RWPE1 (cell line): ENCODE data around the gene TPRG1.

Source experiments
- CTCF ChIA-PET: fragments of 350-600 bp; sonication (Branson Sonifier 250); formaldehyde crosslinking; extraction: SDS; loops from one replicate; lab custom pipeline; 2021; lab: Yijun Ruan, JAX
- POLR2A ChIA-PET: fragments of 400-600 bp; formaldehyde crosslinking; extraction: SDS; loops from one replicate; lab custom pipeline; 2020; ENCODE audit warnings: antibody characterized with exemption; ENCODE audit not compliant: low non-redundant PET; lab: Yijun Ruan, JAX
- DNase-seq: peaks from one replicate; pipeline ENCODE4 v3.0.0; 2012; ENCODE audit warnings: low spot score
- H3K27ac ChIP-seq: fragments of 450-650 bp; 2 replicates; pipeline ENCODE4 v1.5.1; 2017
- CTCF ChIP-seq: fragments of 450-650 bp; conservative IDR thresholded peaks from 2 replicates; pipeline ENCODE4 v1.5.1; 2017; ENCODE audit warnings: low read depth, mild to moderate bottlenecking

Gene TPRG1

GRCh38 chr3:189158034-189158433, 13.7 kb upstream of the TPRG1 start:
- ChIA-PET CTCF (no interaction called here), POLR2A (no interaction called here)
- no peak overlapping the region for H3K27ac ChIP-seq
- no peak for TF ChIP-seq CTCF
- DNase-seq: no peak

- POLR2A ChIA-PET: no interaction called here
- no peak for TF ChIP-seq CTCF
- CTCF ChIA-PET: no interaction called here
- H3K27ac ChIP-seq: no peak overlapping the region
- peak; percentile 14 for DNase-seq
Measured at GRCh38 chr3:189160519-189161309, 11.1 kb upstream of the TPRG1 start.

GRCh38 chr3:189165092-189165612, 6.6 kb upstream of the TPRG1 start:
- H3K27ac ChIP-seq: no peak overlapping the region
- ChIA-PET POLR2A (no interaction called here), CTCF (interaction anchor here (1.0 kb wide), 1 partner anchor 17 kb away, joined by 3 read pairs; no protein-coding TSS in a partner anchor)
- DNase-seq: no peak
- no peak for TF ChIP-seq CTCF

GRCh38 chr3:189166321-189166720, 5.5 kb upstream of the TPRG1 start:
- no peak overlapping the region for H3K27ac ChIP-seq
- ChIA-PET POLR2A (no interaction called here), CTCF (interaction anchor here (0.7 kb wide), 1 partner anchor 41 kb away, joined by 3 read pairs; no protein-coding TSS in a partner anchor)
- TF ChIP-seq CTCF: no peak
- DNase-seq: no peak

GRCh38 chr3:189167027-189167766, 4.6 kb upstream of the TPRG1 start:
- peak; percentile 94 for DNase-seq
- H3K27ac ChIP-seq: no peak overlapping the region
- ChIA-PET CTCF (no interaction called here), POLR2A (no interaction called here)
- TF ChIP-seq CTCF: no peak

GRCh38 chr3:189168711-189169110, 3.1 kb upstream of the TPRG1 start:
- no peak overlapping the region for H3K27ac ChIP-seq

More at GRCh38 chr3:189168711-189169110, 3.1 kb upstream of the TPRG1 start:
- DNase-seq: no peak
- ChIA-PET POLR2A (no interaction called here), CTCF (interaction anchor here (0.6 kb wide), 1 partner anchor 568 kb away, joined by 5 read pairs; no protein-coding TSS in a partner anchor)
- TF ChIP-seq CTCF: no peak
